ENCODE measurements around the gene LMO7. TPM values are rescaled to one million over a fixed set of nuclear protein-coding genes. Genes with fewer than 3 reads are reported as not detected.

The LMO7 gene
- total and polyA plus RNA-seq, 3 donors from 2014 or later, result 39.1 to 132 (median 111) TPM

DNA sequence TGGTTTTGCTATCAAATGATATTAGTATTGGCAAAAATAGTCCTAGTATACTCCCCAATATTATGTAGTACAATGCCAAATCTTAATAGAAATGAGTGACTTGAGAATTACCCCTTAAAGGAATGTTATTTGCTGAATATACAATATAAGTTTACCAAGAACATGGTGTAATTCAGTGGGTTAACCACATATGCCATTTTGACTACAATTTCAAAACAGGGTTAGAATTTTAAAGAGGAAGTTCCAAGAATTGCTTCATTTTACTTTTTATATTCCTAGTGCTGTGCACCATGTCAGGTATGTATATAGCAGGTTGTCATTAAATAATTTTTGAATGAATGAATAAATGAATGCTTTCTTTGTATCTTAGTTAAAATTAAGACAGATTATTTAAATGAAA lies 66.3 kb downstream of the LMO7 start:
- Histone ChIP-seq H3K4me3 (no peak overlapping the region), H3K9me3 (no peaks in the 10 kb centered on the region), H3K27me3 (no peaks in the 10 kb centered on the region), H3K4me1 (no peaks in the 10 kb centered on the region), H3K36me3 (ENCODE audit: low read depth, missing control alignments) (no peaks in the 10 kb centered on the region), H3K27ac (no peak overlapping the region)
- intact Hi-C loops (cut with DNase I; ENCODE audit: low total_unique reads), result no loop called here
- TF ChIP-seq POLR2A (IDR thresholded peaks at IDR 0.05) (no peak), CTCF (IDR thresholded peaks at IDR 0.05) (no peak)
- DNase-seq, result no peak

- TF ChIP-seq POLR2A (IDR thresholded peaks at IDR 0.05), result no peak
- TF ChIP-seq CTCF (IDR thresholded peaks at IDR 0.05), result no peak
- Histone ChIP-seq H3K4me3 (no peak overlapping the region), H3K27ac (no peak overlapping the region), H3K9me3 (no peaks in the 10 kb centered on the region), H3K36me3 (ENCODE audit: low read depth, missing control alignments) (no peaks in the 10 kb centered on the region), H3K27me3 (no peaks in the 10 kb centered on the region), H3K4me1 (no peaks in the 10 kb centered on the region)
- no peak for DNase-seq
- WGBS, 2 donors, result 99 to 100% methylated on average over 2 of the region's 2 CpGs
- intact Hi-C loops (cut with DNase I; ENCODE audit: low total_unique reads), result no loop called here
Measured at GRCh38 chr13:75703769-75704168, 67.6 kb downstream of the LMO7 start.

GRCh38 chr13:75704194-75704926 lies 68.2 kb downstream of the LMO7 start:
- 77 to 79% methylated on average over 7 of the region's 7 CpGs for WGBS, 2 donors
- H3K36me3 ChIP-seq (ENCODE audit: low read depth, missing control alignments), result no peaks in the 10 kb centered on the region
- no peak for TF ChIP-seq CTCF (IDR thresholded peaks at IDR 0.05)
- TF ChIP-seq POLR2A (IDR thresholded peaks at IDR 0.05), result no peak
- no peak overlapping the region for H3K4me3 ChIP-seq
- intact Hi-C loops (cut with DNase I; ENCODE audit: low total_unique reads), result no loop called here
- H3K27me3 ChIP-seq, result no peaks in the 10 kb centered on the region
- no peaks in the 10 kb centered on the region for H3K9me3 ChIP-seq
- no peak for DNase-seq
- no peaks in the 10 kb centered on the region for H3K4me1 ChIP-seq
- H3K27ac ChIP-seq, result no peak overlapping the region

- no peak for DNase-seq
- Histone ChIP-seq H3K27ac (no peak overlapping the region), H3K27me3 (no peaks in the 10 kb centered on the region), H3K4me3 (no peak overlapping the region), H3K9me3 (no peaks in the 10 kb centered on the region), H3K36me3 (ENCODE audit: low read depth, missing control alignments) (no peaks in the 10 kb centered on the region), H3K4me1 (no peaks in the 10 kb centered on the region)
- intact Hi-C loops (cut with DNase I; ENCODE audit: low total_unique reads), result no loop called here
- WGBS, 2 donors, result 86 to 89% methylated on average over 10 of the region's 10 CpGs
- TF ChIP-seq POLR2A (IDR thresholded peaks at IDR 0.05), result no peak
- no peak for TF ChIP-seq CTCF (IDR thresholded peaks at IDR 0.05)
Measured at GRCh38 chr13:75704927-75705288, 68.8 kb downstream of the LMO7 start.

- Histone ChIP-seq H3K4me3 (no peak overlapping the region), H3K36me3 (ENCODE audit: low read depth, missing control alignments) (no peaks in the 10 kb centered on the region), H3K27ac (no peak overlapping the region), H3K4me1 (no peaks in the 10 kb centered on the region), H3K27me3 (no peaks in the 10 kb centered on the region), H3K9me3 (no peaks in the 10 kb centered on the region)
- intact Hi-C loops (cut with DNase I; ENCODE audit: low total_unique reads), result no loop called here
- 89 to 90% methylated on average over 1 of the region's 1 CpG for WGBS, 2 donors
- TF ChIP-seq POLR2A (IDR thresholded peaks at IDR 0.05) (no peak), CTCF (IDR thresholded peaks at IDR 0.05) (no peak)
- no peak for DNase-seq
Measured at GRCh38 chr13:75705395-75705794, 69.3 kb downstream of the LMO7 start.

Data from testis (tissue), 3 donors.